ENCODE data around the gene TYW3. TPM values are rescaled to one million over a fixed set of nuclear protein-coding genes. Genes with fewer than 3 reads are reported as not detected.

The TYW3 gene
- total and polyA plus RNA-seq, 9 donors: 11.6 to 30.9 (median 21.7) TPM

GRCh38 chr1:74716822-74717221, 16.1 kb upstream of the TYW3 start:
- DNase-seq: no peak
- WGBS, 3 donors: 98 to 100% (median 99%) methylated on average over 1 of the region's 1 CpG
- intact Hi-C loops (cut with DNase I): no loop called here
- TF ChIP-seq EP300 (IDR thresholded peaks at IDR 0.05): no peak
- TF ChIP-seq, protein P1, sequence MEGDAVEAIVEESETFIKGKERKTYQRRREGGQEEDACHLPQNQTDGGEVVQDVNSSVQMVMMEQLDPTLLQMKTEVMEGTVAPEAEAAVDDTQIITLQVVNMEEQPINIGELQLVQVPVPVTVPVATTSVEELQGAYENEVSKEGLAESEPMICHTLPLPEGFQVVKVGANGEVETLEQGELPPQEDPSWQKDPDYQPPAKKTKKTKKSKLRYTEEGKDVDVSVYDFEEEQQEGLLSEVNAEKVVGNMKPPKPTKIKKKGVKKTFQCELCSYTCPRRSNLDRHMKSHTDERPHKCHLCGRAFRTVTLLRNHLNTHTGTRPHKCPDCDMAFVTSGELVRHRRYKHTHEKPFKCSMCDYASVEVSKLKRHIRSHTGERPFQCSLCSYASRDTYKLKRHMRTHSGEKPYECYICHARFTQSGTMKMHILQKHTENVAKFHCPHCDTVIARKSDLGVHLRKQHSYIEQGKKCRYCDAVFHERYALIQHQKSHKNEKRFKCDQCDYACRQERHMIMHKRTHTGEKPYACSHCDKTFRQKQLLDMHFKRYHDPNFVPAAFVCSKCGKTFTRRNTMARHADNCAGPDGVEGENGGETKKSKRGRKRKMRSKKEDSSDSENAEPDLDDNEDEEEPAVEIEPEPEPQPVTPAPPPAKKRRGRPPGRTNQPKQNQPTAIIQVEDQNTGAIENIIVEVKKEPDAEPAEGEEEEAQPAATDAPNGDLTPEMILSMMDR (IDR thresholded peaks at IDR 0.05): no peak
- no peak for TF ChIP-seq POLR2A (IDR thresholded peaks at IDR 0.05)
- no peaks in the 10 kb centered on the region for H3K36me3 ChIP-seq
- H3K9me3 ChIP-seq: no peaks in the 10 kb centered on the region
- no peak overlapping the region for H3K4me3 ChIP-seq
- H3K27me3 ChIP-seq: no peaks in the 10 kb centered on the region
- H3K27ac ChIP-seq: no peak overlapping the region
- H3K4me1 ChIP-seq (ENCODE audit: insufficient read depth): no peaks in the 10 kb centered on the region

- Histone ChIP-seq H3K4me3 (no peak overlapping the region), H3K4me1 (ENCODE audit: insufficient read depth) (no peaks in the 10 kb centered on the region), H3K36me3 (no peaks in the 10 kb centered on the region), H3K27ac (no peak overlapping the region), H3K9me3 (no peaks in the 10 kb centered on the region), H3K27me3 (no peaks in the 10 kb centered on the region)
- no peak for DNase-seq
- 93 to 98% (median 95%) methylated on average over 2 of the region's 2 CpGs for WGBS, 3 donors
- intact Hi-C loops (cut with DNase I): no loop called here
- TF ChIP-seq, protein P1 (IDR thresholded peaks at IDR 0.05): no peak
- TF ChIP-seq POLR2A (IDR thresholded peaks at IDR 0.05): no peak
- no peak for TF ChIP-seq EP300 (IDR thresholded peaks at IDR 0.05)
These were observed 15.3 kb upstream of the TYW3 start for GRCh38 chr1:74717626-74718025.

GRCh38 chr1:74726063-74726462, 6.9 kb upstream of the TYW3 start:
- DNase-seq: no peak
- Histone ChIP-seq H3K27me3 (no peaks in the 10 kb centered on the region), H3K27ac (no peak overlapping the region), H3K4me3 (no peak overlapping the region), H3K9me3 (peaks cover 0 to 7% of the 10 kb centered on the region in 2 donors), H3K36me3 (no peaks in the 10 kb centered on the region), H3K4me1 (ENCODE audit: insufficient read depth) (peaks cover 4% of the 10 kb centered on the region)
- intact Hi-C loops (cut with DNase I): no loop called here
- TF ChIP-seq EP300 (IDR thresholded peaks at IDR 0.05) (no peak), POLR2A (IDR thresholded peaks at IDR 0.05) (no peak)
- TF ChIP-seq, protein P1 (IDR thresholded peaks at IDR 0.05): no peak
- 100% methylated on average over 1 of the region's 1 CpG for WGBS, 3 donors

DNA sequence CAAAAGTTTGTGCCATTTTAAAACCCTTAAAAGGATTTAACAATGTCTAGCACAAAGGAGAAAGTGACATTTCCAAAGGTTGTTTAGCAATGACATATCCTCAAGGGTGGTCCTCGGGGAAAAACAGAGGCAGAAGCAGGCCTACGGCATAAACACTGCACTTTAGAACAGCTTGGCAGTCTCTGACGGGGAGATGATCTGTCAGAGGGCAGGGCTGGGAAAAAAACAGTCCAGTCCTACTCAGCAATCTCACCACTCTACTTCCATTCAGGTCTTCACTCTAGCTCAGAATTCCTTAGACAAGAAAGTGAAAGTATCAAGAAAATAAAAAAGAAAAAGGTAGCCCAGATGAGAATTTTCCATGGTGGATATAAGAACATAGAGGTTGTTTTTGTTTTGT, 4.2 kb upstream of the TYW3 start:
- no peak for TF ChIP-seq EP300 (IDR thresholded peaks at IDR 0.05)
- TF ChIP-seq POLR2A (IDR thresholded peaks at IDR 0.05): no peak
- TF ChIP-seq, protein P1 (IDR thresholded peaks at IDR 0.05): no peak

More for the DNA sequence above, 4.2 kb upstream of the TYW3 start:
- H3K9me3 ChIP-seq: peaks cover 0 to 7% of the 10 kb centered on the region in 2 donors
- intact Hi-C loops (cut with DNase I): no loop called here
- H3K36me3 ChIP-seq: no peaks in the 10 kb centered on the region
- no peak overlapping the region for H3K4me3 ChIP-seq
- 36 to 80% (median 49%) methylated on average over 3 of the region's 3 CpGs for WGBS, 3 donors
- no peak for DNase-seq
- peaks cover 9% of the 10 kb centered on the region for H3K4me1 ChIP-seq (ENCODE audit: insufficient read depth)
- no peak overlapping the region for H3K27ac ChIP-seq
- H3K27me3 ChIP-seq: no peaks in the 10 kb centered on the region

All from ovary (tissue), 9 donors.